Testis (tissue), 2 donors: ENCODE measurements around the gene DISP2.

ENCODE experiments used
- POLR2A ChIP-seq: fragments of 450-650 bp; IDR thresholded peaks from one replicate; pipeline ENCODE4 v1.6.1; 2017; ENCODE audit warnings: antibody characterized with exemption, mild to moderate bottlenecking, moderate library complexity
- TF ChIP-seq, protein P1 (sequence below), 3 experiments: fragments of 450-650 bp in 2 of 3; fragments of 200-600 bp in 1 of 3; sonication (generic) in 1 of 3; IDR thresholded peaks; one replicate each; pipeline ENCODE4 v1.5.1; 2016 to 2019; ENCODE audit warnings: antibody characterized with exemption in 3 of 3, mild to moderate bottlenecking in 2 of 3, moderate library complexity in 1 of 3

DNA sequence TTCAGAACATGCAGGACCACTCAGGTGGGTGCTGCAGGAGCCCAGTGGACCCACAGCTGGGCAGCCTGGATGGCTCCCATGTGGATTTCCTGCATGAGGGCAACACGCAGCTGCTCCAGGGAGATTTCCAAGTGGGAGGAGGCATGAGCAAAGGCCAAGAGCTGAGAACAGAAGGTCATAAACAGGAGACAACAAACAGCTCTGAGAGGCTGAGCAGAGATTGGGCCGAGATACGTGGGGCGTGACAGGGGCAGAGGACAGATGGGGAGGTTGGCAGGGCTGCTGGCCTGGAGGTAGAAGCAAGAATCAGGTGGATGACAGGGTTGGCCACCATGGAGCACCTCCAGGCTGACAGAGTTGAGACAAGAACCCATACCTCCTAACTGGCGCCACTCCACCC, 4.3 kb upstream of the DISP2 start:
- no peak for TF ChIP-seq POLR2A
- TF ChIP-seq, protein P1, sequence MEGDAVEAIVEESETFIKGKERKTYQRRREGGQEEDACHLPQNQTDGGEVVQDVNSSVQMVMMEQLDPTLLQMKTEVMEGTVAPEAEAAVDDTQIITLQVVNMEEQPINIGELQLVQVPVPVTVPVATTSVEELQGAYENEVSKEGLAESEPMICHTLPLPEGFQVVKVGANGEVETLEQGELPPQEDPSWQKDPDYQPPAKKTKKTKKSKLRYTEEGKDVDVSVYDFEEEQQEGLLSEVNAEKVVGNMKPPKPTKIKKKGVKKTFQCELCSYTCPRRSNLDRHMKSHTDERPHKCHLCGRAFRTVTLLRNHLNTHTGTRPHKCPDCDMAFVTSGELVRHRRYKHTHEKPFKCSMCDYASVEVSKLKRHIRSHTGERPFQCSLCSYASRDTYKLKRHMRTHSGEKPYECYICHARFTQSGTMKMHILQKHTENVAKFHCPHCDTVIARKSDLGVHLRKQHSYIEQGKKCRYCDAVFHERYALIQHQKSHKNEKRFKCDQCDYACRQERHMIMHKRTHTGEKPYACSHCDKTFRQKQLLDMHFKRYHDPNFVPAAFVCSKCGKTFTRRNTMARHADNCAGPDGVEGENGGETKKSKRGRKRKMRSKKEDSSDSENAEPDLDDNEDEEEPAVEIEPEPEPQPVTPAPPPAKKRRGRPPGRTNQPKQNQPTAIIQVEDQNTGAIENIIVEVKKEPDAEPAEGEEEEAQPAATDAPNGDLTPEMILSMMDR (IDR thresholded peaks at IDR 0.05), result no peak
